Measurements from ENCODE around the gene SELPLG. TPM values are rescaled to one million over a fixed set of nuclear protein-coding genes. Genes with fewer than 3 reads are reported as not detected.

The SELPLG gene
- total RNA-seq, 2 experiments from 2014 or later, result 289 to 301 TPM

- CTCF ChIA-PET, result interaction anchor here (1.2 to 1.8 kb wide), 3 partner anchors 22 to 51 kb away, joined by 3 to 9 read pairs (median 8); no protein-coding TSS in a partner anchor
- peaks cover 40% of the 10 kb centered on the region for H3K36me3 Mint-ChIP-seq (ENCODE audit: low read depth)
- no peak overlapping the region for H3K4me3 Mint-ChIP-seq
- H3K27ac Mint-ChIP-seq, result no peak overlapping the region
- H3K9me3 Mint-ChIP-seq, result peaks cover 16% of the 10 kb centered on the region
- POLR2A ChIA-PET, result interaction anchor here (10.8 kb wide), 1 partner anchor 18 kb away, joined by 213 read pairs; the partner anchor contains the start of gene SELPLG
- peaks cover 2% of the 10 kb centered on the region for H3K27me3 Mint-ChIP-seq
- no peak for DNase-seq
- peaks cover 48% of the 10 kb centered on the region for H3K4me1 Mint-ChIP-seq
Observed at GRCh38 chr12:108613548-108613947, 20.1 kb downstream of the SELPLG start.

GRCh38 chr12:108612788-108613282 lies 20.9 kb downstream of the SELPLG start:
- H3K27me3 Mint-ChIP-seq, result peaks cover 2% of the 10 kb centered on the region
- peaks cover 40% of the 10 kb centered on the region for H3K4me1 Mint-ChIP-seq
- H3K36me3 Mint-ChIP-seq (ENCODE audit: low read depth), result peaks cover 33% of the 10 kb centered on the region
- CTCF ChIA-PET, result interaction anchor here (0.6 to 1.8 kb wide), 8 partner anchors 22 to 603 kb away, joined by 3 to 9 read pairs (median 4); no protein-coding TSS in a partner anchor
- POLR2A ChIA-PET, result interaction anchor here (1.1 to 10.8 kb wide), 2 partner anchors 19 to 50 kb away, joined by 3 to 213 read pairs; partner anchors contain the start of genes ISCU and SELPLG
- H3K27ac Mint-ChIP-seq, result no peak overlapping the region
- DNase-seq, result no peak
- H3K4me3 Mint-ChIP-seq, result no peak overlapping the region
- H3K9me3 Mint-ChIP-seq, result peaks cover 16% of the 10 kb centered on the region

GRCh38 chr12:108611884-108612415 lies 21.7 kb downstream of the SELPLG start:
- H3K36me3 Mint-ChIP-seq (ENCODE audit: low read depth), result peaks cover 26% of the 10 kb centered on the region
- CTCF ChIA-PET, result interaction anchor here (0.8 to 1.7 kb wide), 2 partner anchors 23 to 48 kb away, joined by 3 to 8 read pairs; no protein-coding TSS in a partner anchor

GRCh38 chr12:108610856-108611605 lies 22.7 kb downstream of the SELPLG start:
- ChIA-PET CTCF (no interaction called here), POLR2A (interaction anchor here (1.0 kb wide), 1 partner anchor 39 kb away, joined by 3 read pairs; no protein-coding TSS in a partner anchor)
- Mint-ChIP-seq H3K4me3 (no peak overlapping the region), H3K36me3 (ENCODE audit: low read depth) (peaks cover 17% of the 10 kb centered on the region), H3K9me3 (peaks cover 5% of the 10 kb centered on the region), H3K27me3 (peaks cover 2% of the 10 kb centered on the region), H3K27ac (no peak overlapping the region), H3K4me1 (peaks cover 22% of the 10 kb centered on the region)
- DNase-seq, result no peak

More at GRCh38 chr12:108611884-108612415, 21.7 kb downstream of the SELPLG start:
- POLR2A ChIA-PET, result interaction anchor here (1.1 to 10.8 kb wide), 2 partner anchors 20 to 50 kb away, joined by 3 to 213 read pairs; partner anchors contain the start of genes ISCU and SELPLG
- peaks cover 2% of the 10 kb centered on the region for H3K27me3 Mint-ChIP-seq
- peaks cover 15% of the 10 kb centered on the region for H3K9me3 Mint-ChIP-seq
- peak; percentile 53 for DNase-seq
- no peak overlapping the region for H3K4me3 Mint-ChIP-seq
- peaks cover 32% of the 10 kb centered on the region for H3K4me1 Mint-ChIP-seq
- H3K27ac Mint-ChIP-seq, result no peak overlapping the region

GRCh38 chr12:108610336-108610815 lies 23.3 kb downstream of the SELPLG start:
- peaks cover 12% of the 10 kb centered on the region for H3K36me3 Mint-ChIP-seq (ENCODE audit: low read depth)
- CTCF ChIA-PET, result no interaction called here

GRCh38 chr12:108609537-108610335 lies 24.0 kb downstream of the SELPLG start:
- DNase-seq, result no peak
- H3K9me3 Mint-ChIP-seq, result peaks cover 3% of the 10 kb centered on the region
- POLR2A ChIA-PET, result interaction anchor here (1.0 to 1.5 kb wide), 2 partner anchors 8 to 38 kb away, joined by 3 read pairs; no protein-coding TSS in a partner anchor

More at GRCh38 chr12:108610336-108610815, 23.3 kb downstream of the SELPLG start:
- DNase-seq, result no peak
- POLR2A ChIA-PET, result interaction anchor here (1.0 kb wide), 1 partner anchor 38 kb away, joined by 3 read pairs; no protein-coding TSS in a partner anchor
- no peak overlapping the region for H3K27ac Mint-ChIP-seq
- H3K4me1 Mint-ChIP-seq, result peaks cover 18% of the 10 kb centered on the region
- no peak overlapping the region for H3K4me3 Mint-ChIP-seq
- H3K9me3 Mint-ChIP-seq, result peaks cover 2% of the 10 kb centered on the region
- peaks cover 2% of the 10 kb centered on the region for H3K27me3 Mint-ChIP-seq

GRCh38 chr12:108608616-108609015 lies 25.1 kb downstream of the SELPLG start:
- Mint-ChIP-seq H3K36me3 (ENCODE audit: low read depth) (peaks cover 4% of the 10 kb centered on the region), H3K27ac (no peak overlapping the region), H3K4me3 (no peak overlapping the region), H3K4me1 (peaks cover 10% of the 10 kb centered on the region), H3K27me3 (peaks cover 4% of the 10 kb centered on the region), H3K9me3 (peaks cover 3% of the 10 kb centered on the region)
- DNase-seq, result no peak
- CTCF ChIA-PET, result interaction anchor here (1.1 to 2.9 kb wide), 2 partner anchors 9 to 56 kb away, joined by 3 to 11 read pairs; no protein-coding TSS in a partner anchor
- POLR2A ChIA-PET, result interaction anchor here (0.7 to 1.5 kb wide), 2 partner anchors 8 to 9 kb away, joined by 3 read pairs; no protein-coding TSS in a partner anchor

More at GRCh38 chr12:108609537-108610335, 24.0 kb downstream of the SELPLG start:
- Mint-ChIP-seq H3K27ac (no peak overlapping the region), H3K27me3 (peaks cover 2% of the 10 kb centered on the region), H3K4me3 (no peak overlapping the region), H3K4me1 (peaks cover 15% of the 10 kb centered on the region), H3K36me3 (ENCODE audit: low read depth) (peaks cover 9% of the 10 kb centered on the region)
- CTCF ChIA-PET, result interaction anchor here (2.9 kb wide), 1 partner anchor 8 kb away, joined by 11 read pairs; no protein-coding TSS in a partner anchor

- ChIA-PET POLR2A (interaction anchor here (0.7 kb wide), 1 partner anchor 8 kb away, joined by 3 read pairs; no protein-coding TSS in a partner anchor), CTCF (interaction anchor here (0.7 to 2.9 kb wide), 3 partner anchors 10 to 670 kb away, joined by 3 to 11 read pairs (median 3); no protein-coding TSS in a partner anchor)
- H3K4me3 Mint-ChIP-seq, result no peak overlapping the region
- DNase-seq, result no peak
- H3K36me3 Mint-ChIP-seq (ENCODE audit: low read depth), result peaks cover 4% of the 10 kb centered on the region
- H3K9me3 Mint-ChIP-seq, result peaks cover 3% of the 10 kb centered on the region
- H3K27me3 Mint-ChIP-seq, result peaks cover 4% of the 10 kb centered on the region
- H3K27ac Mint-ChIP-seq, result no peak overlapping the region
- peaks cover 9% of the 10 kb centered on the region for H3K4me1 Mint-ChIP-seq
Observed at GRCh38 chr12:108607981-108608600, 25.6 kb downstream of the SELPLG start.

GRCh38 chr12:108606492-108606891 lies 27.2 kb downstream of the SELPLG start:
- H3K27ac Mint-ChIP-seq, result no peak overlapping the region

GRCh38 chr12:108605690-108606406 lies 27.8 kb downstream of the SELPLG start:
- Mint-ChIP-seq H3K9me3 (peaks cover 3% of the 10 kb centered on the region), H3K36me3 (ENCODE audit: low read depth) (peaks cover 4% of the 10 kb centered on the region)
- POLR2A ChIA-PET, result interaction anchor here (1.5 kb wide), 1 partner anchor 12 kb away, joined by 5 read pairs; no protein-coding TSS in a partner anchor

More at GRCh38 chr12:108606492-108606891, 27.2 kb downstream of the SELPLG start:
- Mint-ChIP-seq H3K9me3 (peaks cover 3% of the 10 kb centered on the region), H3K27me3 (peaks cover 2% of the 10 kb centered on the region), H3K4me3 (no peak overlapping the region), H3K4me1 (peaks cover under 1% of the 10 kb centered on the region), H3K36me3 (ENCODE audit: low read depth) (peaks cover 4% of the 10 kb centered on the region)
- DNase-seq, result no peak
- ChIA-PET POLR2A (interaction anchor here (1.5 kb wide), 1 partner anchor 11 kb away, joined by 5 read pairs; no protein-coding TSS in a partner anchor), CTCF (no interaction called here)

More at GRCh38 chr12:108605690-108606406, 27.8 kb downstream of the SELPLG start:
- Mint-ChIP-seq H3K4me1 (no peaks in the 10 kb centered on the region), H3K4me3 (peak overlapping the region; percentile 36), H3K27ac (peak overlapping the region; percentile 26), H3K27me3 (peaks cover 2% of the 10 kb centered on the region)
- CTCF ChIA-PET, result interaction anchor here (2.1 kb wide), 1 partner anchor 12 kb away, joined by 14 read pairs; no protein-coding TSS in a partner anchor
- DNase-seq, result no peak

Data from activated CD4-positive, alpha-beta memory T cell treated with anti-CD3 and anti-CD28 coated beads, Interleukin-2, amount 10 ng/mL, durations not matched to agents 7 days and 5 days (primary cell).